Measurements from ENCODE around the gene RIPK3. TPM values are rescaled to one million over a fixed set of nuclear protein-coding genes. Genes with fewer than 3 reads are reported as not detected.

RIPK3 gene
- total and polyA plus RNA-seq, 12 donors, result 1.7 to 7.1 (median 3.5) TPM

DNA sequence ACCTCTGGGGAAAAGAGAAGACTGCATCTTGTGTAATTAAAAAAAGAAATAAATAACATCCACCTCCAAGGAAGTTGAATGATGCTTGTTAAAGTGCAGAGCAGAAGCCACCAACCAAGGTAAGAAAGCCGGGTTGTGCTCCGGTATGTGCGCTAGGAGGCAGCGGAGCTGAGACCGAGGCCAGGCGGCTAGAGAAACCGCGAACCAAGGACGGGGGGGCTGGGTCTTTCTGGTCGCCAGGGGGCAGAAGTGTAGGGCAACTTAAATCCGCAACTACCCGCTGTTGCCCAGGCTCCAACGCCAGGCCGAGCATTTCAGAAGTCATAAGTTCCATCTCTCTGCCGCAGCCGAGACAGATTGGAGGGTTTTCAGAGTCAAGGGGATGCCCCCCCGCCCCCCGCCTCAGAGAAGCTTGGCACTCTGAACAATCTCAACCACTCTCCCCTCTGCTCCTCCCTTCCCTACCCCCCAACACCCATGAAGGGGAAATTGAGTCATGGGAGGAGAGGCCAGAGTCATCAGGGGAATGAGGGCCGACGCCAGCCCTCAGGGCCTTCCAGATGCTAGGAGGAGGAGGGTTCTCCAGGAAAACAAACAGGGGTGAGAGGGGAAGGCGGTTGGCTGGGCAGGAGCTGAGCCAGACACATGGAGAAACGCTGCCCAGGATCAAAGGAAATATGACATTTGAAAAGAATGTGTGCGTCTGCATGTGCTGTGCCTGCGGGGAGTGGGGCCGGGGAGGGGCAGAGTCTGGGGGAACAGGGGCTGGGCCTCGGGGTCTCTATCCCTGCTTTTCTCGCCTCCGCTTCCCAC lies 26.0 kb upstream of the RIPK3 start:
- TF ChIP-seq, protein P1, sequence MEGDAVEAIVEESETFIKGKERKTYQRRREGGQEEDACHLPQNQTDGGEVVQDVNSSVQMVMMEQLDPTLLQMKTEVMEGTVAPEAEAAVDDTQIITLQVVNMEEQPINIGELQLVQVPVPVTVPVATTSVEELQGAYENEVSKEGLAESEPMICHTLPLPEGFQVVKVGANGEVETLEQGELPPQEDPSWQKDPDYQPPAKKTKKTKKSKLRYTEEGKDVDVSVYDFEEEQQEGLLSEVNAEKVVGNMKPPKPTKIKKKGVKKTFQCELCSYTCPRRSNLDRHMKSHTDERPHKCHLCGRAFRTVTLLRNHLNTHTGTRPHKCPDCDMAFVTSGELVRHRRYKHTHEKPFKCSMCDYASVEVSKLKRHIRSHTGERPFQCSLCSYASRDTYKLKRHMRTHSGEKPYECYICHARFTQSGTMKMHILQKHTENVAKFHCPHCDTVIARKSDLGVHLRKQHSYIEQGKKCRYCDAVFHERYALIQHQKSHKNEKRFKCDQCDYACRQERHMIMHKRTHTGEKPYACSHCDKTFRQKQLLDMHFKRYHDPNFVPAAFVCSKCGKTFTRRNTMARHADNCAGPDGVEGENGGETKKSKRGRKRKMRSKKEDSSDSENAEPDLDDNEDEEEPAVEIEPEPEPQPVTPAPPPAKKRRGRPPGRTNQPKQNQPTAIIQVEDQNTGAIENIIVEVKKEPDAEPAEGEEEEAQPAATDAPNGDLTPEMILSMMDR (IDR thresholded peaks at IDR 0.05), result peak; percentile 59 to 94 (median 84)
- WGBS, 2 donors, result 10% methylated on average over 28 of the region's 28 CpGs

DNA sequence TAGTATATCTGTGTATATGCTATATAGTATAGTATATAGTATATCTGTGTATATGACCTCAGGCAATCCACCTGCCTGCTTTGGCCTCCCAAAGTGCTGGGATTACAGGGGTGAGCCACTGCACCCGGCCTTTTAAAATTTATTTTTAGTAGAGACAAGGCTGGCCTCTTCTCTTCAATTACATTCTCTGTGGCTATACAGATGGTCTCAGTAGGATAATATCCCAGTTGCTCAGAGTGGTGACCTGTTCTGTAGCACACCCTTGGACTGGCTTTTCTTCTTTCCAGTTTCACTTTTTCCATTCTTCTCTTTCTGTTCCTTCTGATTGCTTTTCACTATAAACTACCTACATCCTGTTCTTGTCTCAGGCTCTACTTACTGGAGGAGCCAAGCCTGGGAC lies 25.1 kb upstream of the RIPK3 start:
- no peak for ATAC-seq
- no peak overlapping the region for H3K4me3 ChIP-seq
- peaks cover 0 to 44% (median 25%) of the 10 kb centered on the region in 9 donors for H3K4me1 ChIP-seq
- H3K27me3 ChIP-seq, result peaks cover 0 to 56% (median 9%) of the 10 kb centered on the region in 7 donors
- peak overlapping the region in 7 of 10 donors; percentile 86 to 96 (median 92) for H3K27ac ChIP-seq
- WGBS, 2 donors, result 60 to 67% methylated on average over 1 of the region's 1 CpG
- TF ChIP-seq, protein P1 (IDR thresholded peaks at IDR 0.05), result no peak
- no peaks in the 10 kb centered on the region for H3K9me3 ChIP-seq
- intact Hi-C loops (cut with DNase I), result loop anchor here in 4 of 10 donors (2.0 to 10.0 kb wide), 4 partner anchors 47 to 72 kb away; no protein-coding TSS in a partner anchor
- DNase-seq, result no peak
- no peaks in the 10 kb centered on the region for H3K36me3 ChIP-seq

More for the DNA sequence above, 26.0 kb upstream of the RIPK3 start:
- H3K9me3 ChIP-seq, result no peaks in the 10 kb centered on the region
- H3K27ac ChIP-seq, result peak overlapping the region; percentile 82 to 96 (median 91)
- H3K4me1 ChIP-seq, result peaks cover 0 to 51% (median 25%) of the 10 kb centered on the region in 9 donors
- H3K27me3 ChIP-seq, result peaks cover 0 to 56% (median 9%) of the 10 kb centered on the region in 7 donors
- intact Hi-C loops (cut with DNase I), result loop anchor here (1.0 to 10.0 kb wide), 12 partner anchors 31 to 71 kb away; partner anchors contain the start of genes ADCY4 (in 5 of the 10), NYNRIN (in 4 of the 10), CBLN3 (in 1 of the 10) and KHNYN (in 1 of the 10)
- peak; percentile 21 to 72 (median 58) for ATAC-seq
- no peaks in the 10 kb centered on the region for H3K36me3 ChIP-seq
- DNase-seq, result peak; percentile 82 to 86
- H3K4me3 ChIP-seq, result peak overlapping the region in 9 of 10 donors; percentile 41 to 64 (median 59)

DNA sequence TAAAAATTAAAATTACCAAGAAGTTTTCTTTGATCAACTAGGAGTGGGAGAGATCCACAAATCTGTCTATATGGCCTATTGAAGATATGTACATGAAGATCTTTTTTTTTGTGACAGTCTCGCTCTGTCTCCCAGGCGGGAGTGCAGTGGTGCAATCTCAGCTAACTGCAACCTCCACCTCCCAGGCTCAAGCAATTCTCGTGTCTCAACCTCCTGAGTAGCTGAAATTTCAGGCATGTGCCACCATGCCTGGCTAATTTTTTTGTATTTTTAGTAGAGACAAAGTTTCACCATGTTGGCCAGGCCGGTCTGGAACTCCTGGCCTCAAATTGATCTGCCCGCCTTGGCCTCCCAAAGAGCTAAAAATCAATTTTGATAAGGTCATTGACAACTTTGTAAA lies 23.6 kb upstream of the RIPK3 start:
- no peak overlapping the region for H3K27ac ChIP-seq
- ATAC-seq (no peak), DNase-seq (no peak)
- 93 to 95% methylated on average over 5 of the region's 5 CpGs for WGBS, 2 donors
- peaks cover 0 to 35% (median 25%) of the 10 kb centered on the region in 9 donors for H3K4me1 ChIP-seq
- H3K36me3 ChIP-seq, result no peaks in the 10 kb centered on the region
- intact Hi-C loops (cut with DNase I), result loop anchor here in 2 of 10 donors (10.0 kb wide), 2 partner anchors 51 to 71 kb away; no protein-coding TSS in a partner anchor
- H3K27me3 ChIP-seq, result peaks cover 0 to 44% (median 6%) of the 10 kb centered on the region in 7 donors
- H3K4me3 ChIP-seq, result no peak overlapping the region
- H3K9me3 ChIP-seq, result no peaks in the 10 kb centered on the region
- TF ChIP-seq, protein P1 (IDR thresholded peaks at IDR 0.05), result no peak

DNA sequence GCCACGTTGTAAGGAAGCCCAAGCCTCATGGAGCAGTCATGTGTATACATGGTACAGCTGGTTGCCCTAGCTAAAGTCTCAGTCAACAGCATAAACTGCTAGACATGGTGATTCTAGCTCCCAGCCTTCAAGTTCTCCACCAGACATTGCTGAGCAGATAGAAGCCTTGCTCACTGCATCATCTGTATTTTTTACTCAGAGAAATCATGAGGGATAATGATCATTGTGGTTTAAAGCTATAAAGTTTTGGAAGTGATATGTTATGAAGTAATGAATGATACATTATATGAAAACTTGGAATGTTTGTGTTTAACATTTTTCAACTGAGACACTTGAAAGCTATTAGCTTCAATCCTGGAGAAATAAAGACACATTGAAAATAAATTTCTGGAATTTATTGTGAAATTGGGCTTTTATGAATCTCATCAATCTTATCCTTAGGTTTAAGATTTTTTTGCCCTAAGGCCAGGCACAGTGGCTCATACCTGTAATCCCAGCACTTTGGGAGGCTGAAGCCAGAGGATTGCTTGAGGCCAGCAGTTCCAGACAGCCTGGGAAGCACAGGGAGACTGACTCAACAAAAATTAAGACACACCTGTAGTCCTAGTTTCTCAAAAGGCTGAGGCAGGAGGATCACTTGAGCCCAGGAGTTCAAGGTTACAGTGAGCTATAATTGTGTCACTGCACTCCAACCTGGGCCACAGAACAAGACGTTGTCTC lies 22.6 kb upstream of the RIPK3 start:
- H3K27me3 ChIP-seq, result peaks cover 0 to 34% (median 3%) of the 10 kb centered on the region in 7 donors
- WGBS, 2 donors, result 51 to 55% methylated on average over 2 of the region's 2 CpGs
- TF ChIP-seq, protein P1 (IDR thresholded peaks at IDR 0.05), result no peak
- H3K36me3 ChIP-seq, result no peaks in the 10 kb centered on the region
- no peak overlapping the region for H3K27ac ChIP-seq
- H3K4me1 ChIP-seq, result peaks cover 0 to 28% (median 19%) of the 10 kb centered on the region in 9 donors
- H3K9me3 ChIP-seq, result no peaks in the 10 kb centered on the region
- ATAC-seq (no peak), DNase-seq (no peak)
- no peak overlapping the region for H3K4me3 ChIP-seq
- intact Hi-C loops (cut with DNase I), result loop anchor here in 2 of 10 donors (10.0 kb wide), 2 partner anchors 52 to 72 kb away; no protein-coding TSS in a partner anchor

Measured in heart right ventricle (tissue), 16 donors.